Heart left ventricle (tissue), 16 donors: Measurements from ENCODE around the gene TAS2R31. TPM values are rescaled to one million over a fixed set of nuclear protein-coding genes. Genes with fewer than 3 reads are reported as not detected.
"Not testable (repeated sequence)": the region's sequence is repeated elsewhere in the genome, so short reads cannot be mapped to it uniquely, and the experiment has no call there.

Experiments
- ATAC-seq, 4 donors: fragments of 200-7000 bp; cut with Tn5 transposase; one replicate each; pipeline ENCODE4 v1.9.1; 2020 to 2022; ENCODE audit warnings: moderate library complexity in 4 of 4, mild to moderate bottlenecking in 3 of 4, moderate number of reproducible peaks in 1 of 4
- DNase-seq, 5 donors: peaks; one replicate each; pipeline ENCODE4 v3.0.0-alpha.2; 2020
- H3K27ac ChIP-seq, 12 donors: fragments of 200-600 bp; sonication (generic) in 4 of 12; one replicate each; pipeline versions ENCODE4 v1.5.0 to v1.8.0; 2016 to 2022; ENCODE audit warnings: mild to moderate bottlenecking in 2 of 12
- H3K27me3 ChIP-seq, 9 donors: fragments of 200-600 bp; sonication (generic) in 2 of 9; one replicate each; pipeline versions ENCODE4 v1.5.1 to v1.8.0; 2016 to 2022; ENCODE audit warnings: mild to moderate bottlenecking in 3 of 9
- H3K36me3 ChIP-seq, 9 donors: fragments of 200-600 bp; sonication (generic) in 2 of 9; one replicate each; pipeline versions ENCODE4 v1.5.0 to v1.8.0; 2018 to 2022; ENCODE audit warnings: mild to moderate bottlenecking in 2 of 9
- H3K4me1 ChIP-seq, 12 donors: fragments of 200-600 bp; sonication (generic) in 4 of 12; one replicate each; pipeline versions ENCODE4 v1.5.0 to v1.8.0; 2016 to 2022; ENCODE audit warnings: mild to moderate bottlenecking in 3 of 12
- H3K4me3 ChIP-seq, 12 donors: fragments of 200-600 bp; sonication (generic) in 4 of 12; one replicate each; pipeline versions ENCODE4 v1.5.0 to v1.8.0; 2017 to 2022; ENCODE audit warnings: mild to moderate bottlenecking in 9 of 12, moderate library complexity in 4 of 12
- H3K9me3 ChIP-seq, 12 donors: fragments of 200-600 bp; sonication (generic) in 4 of 12; one replicate each; pipeline versions ENCODE4 v1.5.0 to v1.8.0; 2016 to 2022; ENCODE audit warnings: mild to moderate bottlenecking in 1 of 12
- CTCF ChIP-seq, 12 donors: fragments of 200-600 bp; sonication (generic) in 4 of 12; IDR thresholded peaks; one replicate each; pipeline versions ENCODE4 v1.5.0 to v1.8.0; 2018 to 2022; ENCODE audit warnings: antibody characterized with exemption in 12 of 12, mild to moderate bottlenecking in 5 of 12
- POLR2A ChIP-seq, 2 donors: fragments of 450-650 bp; IDR thresholded peaks; one replicate each; pipeline ENCODE4 v1.6.1; 2017; ENCODE audit warnings: antibody characterized with exemption in 2 of 2, mild to moderate bottlenecking in 2 of 2, moderate library complexity in 2 of 2
- WGBS, 4 donors: extraction: QIAGEN DNeasy Blood & Tissue Kit in 2 of 4; methylation state at CpG; one replicate each; pipeline versions ENCODE4 v1.1.5 to v1.1.7; 2013 to 2018; 5-methylcytosine and 5-hydroxymethylcytosine counted together
- intact Hi-C, 10 donors: fragments of 100-400 bp; cut with DNase I; formaldehyde crosslinking; loops; one replicate each; pipeline versions ENCODE4 v1.11.1 to v1.14.2; 2022
- polyA plus RNA-seq, 2 donors: library from polyadenylated mRNA; stranded (reverse); fragments of 200-250 nt; gene quantifications; one replicate each; pipeline ENCODE4 v1.2.3, GENCODE V29; 2013
- total RNA-seq, 9 donors: library from RNA; depleted of rRNA in 2 of 9; stranded (reverse); fragments of >200 nt in 2 of 9; fragmentation: NEBNext Ultra II Directional in 3 of 9; extraction: Animal tissue kit (Norgen Biotek cat#: 25700) in 3 of 9; gene quantifications; one replicate each; pipeline versions ENCODE4 v1.1.0 to v1.2.4, GENCODE V29; 2016 to 2023
- donor health status: ischemic (EF 13 %, LVEDD 7.1; RV severe dilation, severe dysfunction).
- donor health status: healthy with polysubstance abuse.
- donor health status: DM: no; HTN: yes; CAD: no.
- donor health status: DM: no; HTN: no; CAD: no.
- donor health status: ischemic (EF 25% LVEDD 6.9; RV normal size, moderate dysfunction).
- donor health status: ischemic (EF 25% LVEDD 5.7; RV mildly dilated, moderate dysfunction).
- donor health status: healthy.
- donor health status: DM: yes; HTN: yes; CAD: no.
- donor health status: ischemic (EF 35%, LVEDD 5.7; RV mildly dilated, moderate dysfunction).
- donor health status: nonischemic (EF 11% LVEDD 7.7; RV severe dilation, severe dysfunction).
- donor health status: DM: yes; HTN: yes; CAD: no.
- donor health status: PGD.
- donor health status: ischemic (EF 29% LVEDD 5.4; RV normal size, mild dysfunction).
- donor health status: nonischemic (EF 23%, LVEDD 6.1; RV moderate dilation, normal function).

The TAS2R31 gene
- total and polyA plus RNA-seq, 11 donors, result 0.48 to 1.8 (median 0.62) TPM; not detected in 4

- intact Hi-C loops, result loop anchor here in 6 of 10 donors (2.0 to 5.0 kb wide), 2 partner anchors 52 to 54 kb away; no protein-coding TSS in a partner anchor
- ATAC-seq (no peak), DNase-seq (no peak)
- H3K27me3 ChIP-seq, result no peaks in the 10 kb centered on the region
- TF ChIP-seq POLR2A (IDR thresholded peaks at IDR 0.05) (no peak), CTCF (IDR thresholded peaks at IDR 0.05) (no peak)
- WGBS, 4 donors, result 45 to 67% (median 63%) methylated on average over 1 of the region's 1 CpG; no CpG with 5 or more reads in 1 of the 4 donors
- no peak overlapping the region for H3K27ac ChIP-seq
- H3K9me3 ChIP-seq, result no peaks in the 10 kb centered on the region
- peaks cover 0 to 18% (median 0%) of the 10 kb centered on the region in 12 donors for H3K4me1 ChIP-seq
- no peak overlapping the region for H3K4me3 ChIP-seq
- H3K36me3 ChIP-seq, result no peaks in the 10 kb centered on the region
These were observed 39.8 kb upstream of the TAS2R31 start for GRCh38 chr12:11070999-11071398.

DNA sequence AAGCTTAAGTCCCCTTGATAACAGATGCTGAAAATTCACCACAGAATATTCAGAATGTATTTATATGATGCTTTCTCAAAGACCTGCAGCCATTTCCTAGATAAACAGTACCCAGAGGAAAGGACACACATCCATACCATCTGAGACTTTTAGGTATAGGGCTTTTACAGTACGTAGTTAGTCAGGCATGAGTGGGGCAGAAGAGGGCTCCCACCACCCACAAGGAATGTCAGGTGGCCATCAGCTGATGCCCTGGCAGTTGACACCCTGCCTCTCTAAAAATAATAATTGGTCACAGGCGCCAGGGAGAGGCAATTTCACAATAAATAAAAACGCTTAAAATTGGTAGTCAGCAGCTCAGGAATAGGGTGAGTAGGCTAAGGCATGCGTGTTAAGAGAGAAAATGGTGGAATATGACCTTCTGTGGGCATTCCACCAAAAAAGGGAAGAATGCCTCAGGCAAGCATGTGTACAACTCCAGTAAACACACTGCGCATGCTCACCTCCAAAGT, 38.7 kb upstream of the TAS2R31 start:
- H3K36me3 ChIP-seq, result no peaks in the 10 kb centered on the region
- ATAC-seq (peak in 1 of 4 donors; percentile 51), DNase-seq (no peak)
- 71 to 83% (median 74%) methylated on average over 5 of the region's 5 CpGs for WGBS, 4 donors
- H3K27me3 ChIP-seq, result no peaks in the 10 kb centered on the region
- H3K4me1 ChIP-seq, result peaks cover 0 to 18% (median 0%) of the 10 kb centered on the region in 12 donors
- no peaks in the 10 kb centered on the region for H3K9me3 ChIP-seq
- intact Hi-C loops, result loop anchor here in 6 of 10 donors (2.0 to 10.0 kb wide), 3 partner anchors 51 to 105 kb away; partner anchors contain the start of gene SMIM10L1 (in 1 of the 6)
- no peak overlapping the region for H3K27ac ChIP-seq
- TF ChIP-seq POLR2A (IDR thresholded peaks at IDR 0.05) (no peak), CTCF (IDR thresholded peaks at IDR 0.05) (no peak)
- H3K4me3 ChIP-seq, result no peak overlapping the region

DNA sequence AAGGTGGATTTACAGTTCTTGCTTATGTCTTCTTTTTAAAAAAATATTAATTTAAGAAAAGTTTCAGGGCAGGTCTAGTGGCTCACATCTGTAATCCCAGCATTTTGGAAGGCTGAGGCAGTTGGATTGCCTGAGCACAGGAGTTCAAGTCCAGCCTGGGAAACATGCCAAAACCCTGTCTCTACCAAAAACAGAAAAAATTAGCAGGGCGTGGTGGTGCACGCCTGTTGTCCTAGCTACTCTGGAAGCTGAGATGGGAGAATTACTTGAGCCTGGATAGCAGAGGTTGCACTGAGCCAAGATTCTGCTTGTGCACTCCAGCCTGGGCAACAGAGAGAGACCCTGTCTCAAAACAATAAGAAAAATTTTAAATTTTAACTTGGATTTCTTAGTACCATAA, 36.3 kb upstream of the TAS2R31 start:
- no peaks in the 10 kb centered on the region for H3K36me3 ChIP-seq
- intact Hi-C loops, result loop anchor here in 2 of 10 donors (2.0 to 10.0 kb wide), 2 partner anchors 29 to 107 kb away; partner anchors contain the start of gene SMIM10L1 (in 1 of the 2)
- H3K4me3 ChIP-seq, result no peak overlapping the region
- peak in 3 of 4 donors; percentile 79 to 94 (median 79) for ATAC-seq
- no peaks in the 10 kb centered on the region for H3K27me3 ChIP-seq
- 5 to 47% (median 42%) methylated on average over 2 of the region's 2 CpGs for WGBS, 4 donors
- H3K4me1 ChIP-seq, result peaks cover 0 to 18% (median 0%) of the 10 kb centered on the region in 12 donors
- DNase-seq, result peak in 4 of 5 donors; percentile 40 to 73 (median 59)
- TF ChIP-seq CTCF (IDR thresholded peaks at IDR 0.05) (no peak), POLR2A (IDR thresholded peaks at IDR 0.05) (no peak)
- H3K9me3 ChIP-seq, result no peaks in the 10 kb centered on the region
- no peak overlapping the region for H3K27ac ChIP-seq

- not testable (repeated sequence) for H3K27me3 ChIP-seq, H3K27ac ChIP-seq, H3K36me3 ChIP-seq, DNase-seq, H3K4me1 ChIP-seq, ATAC-seq, H3K4me3 ChIP-seq, H3K9me3 ChIP-seq
- intact Hi-C loops, result loop anchor here in 1 of 10 donors (10.0 kb wide), 1 partner anchor 113 kb away; the partner anchor contains the start of gene SMIM10L1
- WGBS, 4 donors, result 92 to 96% (median 94%) methylated on average over 1 of the region's 1 CpG
These were observed 31.0 kb upstream of the TAS2R31 start, which contains the start of gene TAS2R46 for GRCh38 chr12:11062194-11062593. Gene TAS2R46 (minus strand): TSS chr12:11062294. CDS start chr12:11062294, 0 bp downstream.
